Vagina (tissue), 2 donors: ENCODE measurements around the gene SLC30A3.

Source experiments
- CTCF ChIP-seq, 3 experiments: fragments of 450-650 bp in 2 of 3; fragments of 200-600 bp in 1 of 3; sonication (generic) in 1 of 3; IDR thresholded peaks; one replicate each; pipeline ENCODE4 v1.5.1; 2017 to 2019; ENCODE audit warnings: antibody characterized with exemption in 3 of 3, mild to moderate bottlenecking in 2 of 3, moderate library complexity in 2 of 3
- POLR2A ChIP-seq, 2 donors: fragments of 450-650 bp; IDR thresholded peaks; one replicate each; pipeline ENCODE4 v1.6.1; 2017; ENCODE audit warnings: antibody characterized with exemption in 2 of 2, mild to moderate bottlenecking in 2 of 2, moderate library complexity in 2 of 2
- POLR2AphosphoS5 ChIP-seq, 2 donors: sonication (generic); formaldehyde crosslinking; IDR thresholded peaks; one replicate each; pipeline ENCODE4 v1.9.0; 2017; ENCODE audit warnings: antibody characterized with exemption in 2 of 2, mild to moderate bottlenecking in 2 of 2, low read depth in 1 of 2; ENCODE audit not compliant: insufficient read depth in 1 of 2

DNA sequence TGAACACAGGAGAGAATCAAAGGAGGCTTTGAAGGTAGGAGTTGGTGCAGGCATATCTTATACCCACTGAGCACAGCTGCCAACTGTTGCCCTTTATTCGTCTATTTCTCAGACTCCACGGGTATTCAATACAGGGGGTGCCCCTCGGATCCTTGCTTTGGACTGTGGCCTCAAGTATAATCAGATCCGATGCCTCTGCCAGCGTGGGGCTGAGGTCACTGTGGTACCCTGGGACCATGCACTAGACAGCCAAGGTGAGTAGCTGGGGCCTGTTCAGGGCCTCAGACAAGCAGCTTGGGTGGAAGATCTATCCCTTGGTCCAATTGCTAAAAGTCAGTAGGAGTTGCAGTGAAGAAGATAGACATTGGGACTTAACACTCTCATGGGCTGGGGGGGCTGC lies 40.4 kb downstream of the SLC30A3 start:
- no peak for TF ChIP-seq CTCF (IDR thresholded peaks at IDR 0.05)
- no peak for TF ChIP-seq POLR2AphosphoS5 (IDR thresholded peaks at IDR 0.05; ENCODE audit: insufficient read depth in 1 of 2, low read depth in 1 of 2)
- TF ChIP-seq POLR2A (IDR thresholded peaks at IDR 0.05), result no peak
